ENCODE measurements around the gene COL19A1. TPM values are rescaled to one million over a fixed set of nuclear protein-coding genes. Genes with fewer than 3 reads are reported as not detected.

Gene COL19A1
- polyA plus RNA-seq, 1 donor (not counting 4 experiments of a cell fraction or from before 2014, with no cell fraction given) = not detected

GRCh38 chr6:69984506-69984905, 118.2 kb downstream of the COL19A1 start:
- no peak for FAIRE-seq
- no peaks in the 10 kb centered on the region for H3K36me3 ChIP-seq (ENCODE audit: control insufficient read depth in 2 of 2, extremely low read depth in 1 of 2, insufficient read depth in 2 of 2, low read length in 2 of 2)
- H3K4me1 ChIP-seq (ENCODE audit: control insufficient read depth, extremely low read depth, insufficient read depth, low read length) = no peaks in the 10 kb centered on the region
- no peak for DNase-seq (ENCODE audit: low read depth, low spot score)
- no peak overlapping the region for H3K4me3 ChIP-seq (ENCODE audit: control insufficient read depth in 2 of 3, extremely low read depth in 1 of 3, insufficient read depth in 2 of 3, low read depth in 1 of 3, low read length in 3 of 3)
- H2AFZ ChIP-seq (ENCODE audit: control insufficient read depth, low read length) = no peak overlapping the region
- H3K27me3 ChIP-seq (ENCODE audit: control insufficient read depth, extremely low read depth, insufficient read depth, low read length) = no peaks in the 10 kb centered on the region
- no peaks in the 10 kb centered on the region for H3K9me1 ChIP-seq (ENCODE audit: control insufficient read depth, extremely low read depth, insufficient read depth, low read length)
- H3K4me2 ChIP-seq (ENCODE audit: control insufficient read depth, extremely low read depth, insufficient read depth, low read depth, low read length) = no peak overlapping the region
- no peak for TF ChIP-seq EZH2 (IDR thresholded peaks at IDR 0.05; ENCODE audit: low read length)
- no peaks in the 10 kb centered on the region for H3K79me2 ChIP-seq (ENCODE audit: control insufficient read depth, insufficient read depth, low read length)
- dilution Hi-C loops (cut with MboI; ENCODE audit: extremely low pct_ligation_motif_present, low sequenced_read_pairs) = no loop called here
- no peak overlapping the region for H3K27ac ChIP-seq (ENCODE audit: control insufficient read depth, insufficient read depth, low read length)
- H3K9me3 ChIP-seq (ENCODE audit: control insufficient read depth, low read depth, low read length) = no peaks in the 10 kb centered on the region
- H3K9ac ChIP-seq (ENCODE audit: control insufficient read depth, extremely low read depth, insufficient read depth, low read length) = no peak overlapping the region
- no peaks in the 10 kb centered on the region for H4K20me1 ChIP-seq (ENCODE audit: control insufficient read depth, extremely low read depth, insufficient read depth, low read length)

- no peak for TF ChIP-seq CTCF (optimal IDR thresholded peaks at IDR 0.05 in 1 of 3, IDR thresholded peaks at IDR 0.05 in 1 of 3, conservative IDR thresholded peaks at IDR 0.05 in 1 of 3; ENCODE audit: extremely low read depth in 1 of 3, insufficient read depth in 2 of 3, low read length in 3 of 3)
- TF ChIP-seq EZH2 (IDR thresholded peaks at IDR 0.05; ENCODE audit: low read length) = no peak
- no peak for FAIRE-seq
- Histone ChIP-seq H3K27me3 (ENCODE audit: control insufficient read depth, extremely low read depth, insufficient read depth, low read length) (no peaks in the 10 kb centered on the region), H2AFZ (ENCODE audit: control insufficient read depth, low read length) (no peak overlapping the region), H3K9me1 (ENCODE audit: control insufficient read depth, extremely low read depth, insufficient read depth, low read length) (no peaks in the 10 kb centered on the region), H3K4me1 (ENCODE audit: control insufficient read depth, extremely low read depth, insufficient read depth, low read length) (no peaks in the 10 kb centered on the region), H3K9ac (ENCODE audit: control insufficient read depth, extremely low read depth, insufficient read depth, low read length) (no peak overlapping the region), H3K9me3 (ENCODE audit: control insufficient read depth, low read depth, low read length) (no peaks in the 10 kb centered on the region), H3K27ac (ENCODE audit: control insufficient read depth, insufficient read depth, low read length) (no peak overlapping the region), H4K20me1 (ENCODE audit: control insufficient read depth, extremely low read depth, insufficient read depth, low read length) (no peaks in the 10 kb centered on the region), H3K36me3 (ENCODE audit: control insufficient read depth in 2 of 2, extremely low read depth in 1 of 2, insufficient read depth in 2 of 2, low read length in 2 of 2) (no peaks in the 10 kb centered on the region), H3K79me2 (ENCODE audit: control insufficient read depth, insufficient read depth, low read length) (no peaks in the 10 kb centered on the region), H3K4me2 (ENCODE audit: control insufficient read depth, extremely low read depth, insufficient read depth, low read depth, low read length) (no peak overlapping the region), H3K4me3 (ENCODE audit: control insufficient read depth in 2 of 3, extremely low read depth in 1 of 3, insufficient read depth in 2 of 3, low read depth in 1 of 3, low read length in 3 of 3) (no peak overlapping the region)
- dilution Hi-C loops (cut with MboI; ENCODE audit: extremely low pct_ligation_motif_present, low sequenced_read_pairs) = no loop called here
- DNase-seq (ENCODE audit: low read depth, low spot score) = no peak
Measured at GRCh38 chr6:69985180-69985579, 118.8 kb downstream of the COL19A1 start.

GRCh38 chr6:69987550-69987949, 121.2 kb downstream of the COL19A1 start:
- DNase-seq (ENCODE audit: low read depth, low spot score) (no peak), FAIRE-seq (no peak)
- H3K36me3 ChIP-seq (ENCODE audit: control insufficient read depth in 2 of 2, extremely low read depth in 1 of 2, insufficient read depth in 2 of 2, low read length in 2 of 2) = no peaks in the 10 kb centered on the region
- no peak overlapping the region for H3K4me3 ChIP-seq (ENCODE audit: control insufficient read depth in 2 of 3, extremely low read depth in 1 of 3, insufficient read depth in 2 of 3, low read depth in 1 of 3, low read length in 3 of 3)
- no peak for TF ChIP-seq EZH2 (IDR thresholded peaks at IDR 0.05; ENCODE audit: low read length)
- H3K27ac ChIP-seq (ENCODE audit: control insufficient read depth, insufficient read depth, low read length) = no peak overlapping the region
- H3K27me3 ChIP-seq (ENCODE audit: control insufficient read depth, extremely low read depth, insufficient read depth, low read length) = no peaks in the 10 kb centered on the region
- H3K9ac ChIP-seq (ENCODE audit: control insufficient read depth, extremely low read depth, insufficient read depth, low read length) = no peak overlapping the region
- no peaks in the 10 kb centered on the region for H4K20me1 ChIP-seq (ENCODE audit: control insufficient read depth, extremely low read depth, insufficient read depth, low read length)
- H3K9me1 ChIP-seq (ENCODE audit: control insufficient read depth, extremely low read depth, insufficient read depth, low read length) = no peaks in the 10 kb centered on the region
- no peaks in the 10 kb centered on the region for H3K9me3 ChIP-seq (ENCODE audit: control insufficient read depth, low read depth, low read length)
- H3K4me1 ChIP-seq (ENCODE audit: control insufficient read depth, extremely low read depth, insufficient read depth, low read length) = no peaks in the 10 kb centered on the region
- H2AFZ ChIP-seq (ENCODE audit: control insufficient read depth, low read length) = no peak overlapping the region
- H3K4me2 ChIP-seq (ENCODE audit: control insufficient read depth, extremely low read depth, insufficient read depth, low read depth, low read length) = no peak overlapping the region
- no peaks in the 10 kb centered on the region for H3K79me2 ChIP-seq (ENCODE audit: control insufficient read depth, insufficient read depth, low read length)
- dilution Hi-C loops (cut with MboI; ENCODE audit: extremely low pct_ligation_motif_present, low sequenced_read_pairs) = no loop called here

Data from keratinocyte (primary cell).